PC-9 (cell line): ENCODE measurements around the gene TAS2R14. TPM values are rescaled to one million over a fixed set of nuclear protein-coding genes. Genes with fewer than 3 reads are reported as not detected.

ENCODE experiments used
- BruUV-seq: library from RNA; stranded (reverse); fragments of 400-500 nt; replicated peaks from 2 replicates; lab custom pipeline; 2021; lab: Mats Ljungman, UMichigan
- CTCF ChIA-PET: fragments of 300-600 bp; sonication (Branson Sonifier 250); formaldehyde crosslinking; loops from one replicate; lab custom pipeline; 2022; ENCODE audit warnings: antibody characterized with exemption; lab: Charles Lee
- POLR2A ChIA-PET: fragments of 300-600 bp; sonication (Branson Sonifier 250); formaldehyde crosslinking; loops from one replicate; lab custom pipeline; 2022; ENCODE audit warnings: antibody characterized with exemption; ENCODE audit not compliant: unreplicated experiment; lab: Charles Lee
- DNase-seq, 2 experiments: peaks; one replicate each; pipeline versions ENCODE4 v3.0.0 to v3.0.0-alpha.2; 2015 to 2022; ENCODE audit warnings: mixed read lengths in 1 of 2
- H2AFZ ChIP-seq: fragments of 200-600 bp; sonication (generic); 2 replicates; pipeline ENCODE4 v1.8.1; 2017; ENCODE audit warnings: antibody characterized with exemption
- H3F3A ChIP-seq: fragments of 200-600 bp; sonication (generic); 2 replicates; pipeline ENCODE4 v1.8.1; 2017; ENCODE audit warnings: antibody characterized with exemption, mild to moderate bottlenecking, low read depth; ENCODE audit not compliant: insufficient read depth
- H3K27ac ChIP-seq: fragments of 200-600 bp; sonication (generic); 2 replicates; pipeline ENCODE4 v1.6.1; 2016; ENCODE audit warnings: mixed run types
- H3K27me3 ChIP-seq: fragments of 200-600 bp; sonication (generic); 2 replicates; pipeline ENCODE4 v1.6.1; 2016; ENCODE audit warnings: low read depth, mixed run types; ENCODE audit not compliant: insufficient read depth
- H3K36me3 ChIP-seq: fragments of 200-600 bp; sonication (generic); 2 replicates; pipeline ENCODE4 v1.6.1; 2016; ENCODE audit warnings: low read depth, mixed run types
- H3K4me1 ChIP-seq: fragments of 200-600 bp; sonication (generic); replicated peaks from 2 replicates; pipeline ENCODE4 v1.6.1; 2016; ENCODE audit warnings: mixed run types; ENCODE audit not compliant: insufficient read depth
- H3K4me2 ChIP-seq: fragments of 200-600 bp; sonication (generic); 2 replicates; pipeline ENCODE4 v1.6.1; 2017; ENCODE audit warnings: mixed run types
- H3K4me3 ChIP-seq: fragments of 200-600 bp; sonication (generic); 2 replicates; pipeline ENCODE4 v1.6.1; 2016; ENCODE audit warnings: mixed run types
- H3K79me2 ChIP-seq: fragments of 200-600 bp; sonication (generic); 2 replicates; pipeline ENCODE4 v1.6.1; 2017; ENCODE audit warnings: low read depth, mixed run types
- H3K9me2 ChIP-seq: fragments of 200-600 bp; sonication (generic); 2 replicates; pipeline ENCODE4 v1.8.1; 2017; ENCODE audit warnings: mild to moderate bottlenecking; ENCODE audit not compliant: insufficient read depth
- H3K9me3 ChIP-seq: fragments of 200-600 bp; sonication (generic); 2 replicates; pipeline ENCODE4 v1.8.1; 2016; ENCODE audit warnings: low read depth; ENCODE audit not compliant: insufficient read depth
- H4K20me1 ChIP-seq: fragments of 200-600 bp; sonication (generic); 2 replicates; pipeline ENCODE4 v1.8.1; 2017; ENCODE audit not compliant: insufficient read depth
- CTCF ChIP-seq: fragments of 200-600 bp; sonication (generic); conservative IDR thresholded peaks from 2 replicates; pipeline ENCODE4 v1.6.1; 2017; ENCODE audit warnings: mixed run types, antibody characterized with exemption, mild to moderate bottlenecking, moderate library complexity
- EZH2 ChIP-seq: fragments of 200-600 bp; sonication (generic); IDR thresholded peaks from 2 replicates; pipeline ENCODE4 v1.8.0; 2017; ENCODE audit warnings: antibody characterized with exemption, low read depth
- intact Hi-C: fragments of 100-400 bp; cut with micrococcal nuclease; formaldehyde crosslinking; loops from one replicate; pipeline ENCODE4 v1.10.0; 2022; ENCODE audit not compliant: unreplicated experiment
- total RNA-seq: library from RNA; stranded (reverse); gene quantifications from 2 replicates; pipeline ENCODE4 v1.2.3, GENCODE V29; 2021

TAS2R14 gene
- total RNA-seq, 1 experiment from 2014 or later, result 3.3 TPM

- no peaks in the 10 kb centered on the region for H3K36me3 ChIP-seq
- intact Hi-C loops, result no loop called here
- TF ChIP-seq CTCF (no peak), EZH2 (no peak)
- H3K27me3 ChIP-seq, result no peaks in the 10 kb centered on the region
- BruUV-seq, result no TSS peak
- H3K27ac ChIP-seq, result no peak within 1 kb of the TSS
- POLR2A ChIA-PET, result no interaction called here
- no peaks in the 10 kb centered on the region for H3K9me2 ChIP-seq
- no peaks in the 10 kb centered on the region for H3K4me1 ChIP-seq
- CTCF ChIA-PET, result no interaction called here
- H2AFZ ChIP-seq, result no peak within 1 kb of the TSS
- H4K20me1 ChIP-seq, result no peaks in the 10 kb centered on the region
- H3K9me3 ChIP-seq, result no peaks in the 10 kb centered on the region
- no peaks in the 10 kb centered on the region for H3K79me2 ChIP-seq
- no peak for DNase-seq
- no peak within 1 kb of the TSS for H3K4me3 ChIP-seq
- H3F3A ChIP-seq, result no peaks in the 10 kb centered on the region
- H3K4me2 ChIP-seq, result no peak within 1 kb of the TSS
Measured at GRCh38 chr12:10928746-10929286, 10.2 kb downstream of the TAS2R14 start, which contains the start of gene PRH2. TSS of gene PRH2 (plus strand) at chr12:10929236. CDS start at chr12:10929274, 38 bp downstream.

GRCh38 chr12:10926269-10926668, 12.8 kb downstream of the TAS2R14 start:
- Histone ChIP-seq H3K27ac (no peak overlapping the region), H3K9me3 (no peaks in the 10 kb centered on the region), H3K36me3 (no peaks in the 10 kb centered on the region), H3K4me1 (no peaks in the 10 kb centered on the region), H3K4me3 (no peak overlapping the region), H4K20me1 (no peaks in the 10 kb centered on the region), H3F3A (no peaks in the 10 kb centered on the region), H2AFZ (no peak overlapping the region), H3K79me2 (no peaks in the 10 kb centered on the region), H3K27me3 (no peaks in the 10 kb centered on the region), H3K4me2 (no peak overlapping the region), H3K9me2 (no peaks in the 10 kb centered on the region)
- POLR2A ChIA-PET, result no interaction called here
- DNase-seq, result no peak
- no peak for TF ChIP-seq EZH2
- TF ChIP-seq CTCF, result no peak
- intact Hi-C loops, result no loop called here
- CTCF ChIA-PET, result no interaction called here
- no TSS peak for BruUV-seq

GRCh38 chr12:10919809-10920208, 19.3 kb downstream of the TAS2R14 start:
- H3K36me3 ChIP-seq, result no peaks in the 10 kb centered on the region
- intact Hi-C loops, result no loop called here
- CTCF ChIA-PET, result interaction anchor here (0.5 to 0.6 kb wide), 2 partner anchors 72 to 905 kb away, joined by 3 to 10 read pairs; no protein-coding TSS in a partner anchor
- POLR2A ChIA-PET, result no interaction called here
- no peak overlapping the region for H2AFZ ChIP-seq
- no peaks in the 10 kb centered on the region for H3K9me2 ChIP-seq
- no peaks in the 10 kb centered on the region for H3K4me1 ChIP-seq
- TF ChIP-seq CTCF, result no peak
- no peak for TF ChIP-seq EZH2
- no peaks in the 10 kb centered on the region for H4K20me1 ChIP-seq
- no peaks in the 10 kb centered on the region for H3F3A ChIP-seq
- H3K9me3 ChIP-seq, result no peaks in the 10 kb centered on the region
- H3K27ac ChIP-seq, result no peak overlapping the region
- H3K4me3 ChIP-seq, result no peak overlapping the region
- H3K79me2 ChIP-seq, result no peaks in the 10 kb centered on the region
- no TSS peak for BruUV-seq
- no peak overlapping the region for H3K4me2 ChIP-seq
- DNase-seq, result no peak
- H3K27me3 ChIP-seq, result no peaks in the 10 kb centered on the region
